Measurements from ENCODE around the gene ATP6V0A4.
"Not testable (repeated sequence)": the region's sequence is repeated elsewhere in the genome, so short reads cannot be mapped to it uniquely, and the experiment has no call there.

Gene ATP6V0A4

DNA sequence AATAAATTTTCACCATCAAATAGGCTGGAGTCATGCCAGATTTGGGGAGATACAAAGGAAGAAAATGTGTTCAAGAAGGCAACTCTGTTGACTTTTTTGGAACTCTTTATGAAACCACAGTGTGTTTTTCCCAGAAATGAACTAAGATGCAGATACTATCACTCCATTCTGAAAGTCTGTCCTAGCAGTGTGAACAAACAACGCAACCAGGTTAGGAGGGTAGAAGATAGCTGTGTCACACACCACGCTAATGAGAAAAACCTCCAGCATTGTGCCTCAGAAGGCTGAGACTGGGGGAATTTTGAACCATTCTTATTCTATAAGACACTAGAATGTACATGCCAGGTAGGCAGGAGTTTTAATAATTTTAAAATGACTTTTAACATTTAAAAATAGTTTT lies 15.9 kb upstream of the ATP6V0A4 start:
- no peak for DNase-seq (ENCODE audit: low read depth in 1 of 2, low spot score in 1 of 2)
- TF ChIP-seq CTCF (IDR thresholded peaks at IDR 0.05; ENCODE audit: insufficient read depth, low read length) (no peak), POLR2AphosphoS5 (IDR thresholded peaks at IDR 0.05; ENCODE audit: low read depth) (no peak), REST (IDR thresholded peaks at IDR 0.05; ENCODE audit: insufficient replicate concordance, low read depth) (no peak), SPI1 (IDR thresholded peaks at IDR 0.05; ENCODE audit: borderline replicate concordance, low read depth) (no peak), GABPA (IDR thresholded peaks at IDR 0.05; ENCODE audit: low read depth) (no peak)
- Histone ChIP-seq H3K4me3 (replicated peaks; ENCODE audit: insufficient read depth, low read length) (no peak overlapping the region), H3K27ac (replicated peaks) (no peak overlapping the region), H3K27me3 (ENCODE audit: insufficient read depth, poor library complexity, severe bottlenecking) (no peaks in the 10 kb centered on the region)

- H3K27me3 ChIP-seq (ENCODE audit: insufficient read depth, poor library complexity, severe bottlenecking); DNase-seq (ENCODE audit: low read depth in 1 of 2, low spot score in 1 of 2); H3K27ac ChIP-seq (replicated peaks); H3K4me3 ChIP-seq (replicated peaks; ENCODE audit: insufficient read depth, low read length): not testable (repeated sequence)
Observed at GRCh38 chr7:138811327-138811726, 13.3 kb upstream of the ATP6V0A4 start.

- Histone ChIP-seq H3K27me3 (ENCODE audit: insufficient read depth, poor library complexity, severe bottlenecking) (no peaks in the 10 kb centered on the region), H3K27ac (replicated peaks) (no peak overlapping the region), H3K4me3 (replicated peaks; ENCODE audit: insufficient read depth, low read length) (no peak overlapping the region)
- DNase-seq (ENCODE audit: low read depth in 1 of 2, low spot score in 1 of 2) = no peak
- TF ChIP-seq SPI1 (IDR thresholded peaks at IDR 0.05; ENCODE audit: borderline replicate concordance, low read depth) (no peak), REST (IDR thresholded peaks at IDR 0.05; ENCODE audit: insufficient replicate concordance, low read depth) (no peak), POLR2AphosphoS5 (IDR thresholded peaks at IDR 0.05; ENCODE audit: low read depth) (no peak), CTCF (IDR thresholded peaks at IDR 0.05; ENCODE audit: insufficient read depth, low read length) (no peak), GABPA (IDR thresholded peaks at IDR 0.05; ENCODE audit: low read depth) (no peak)
Observed at GRCh38 chr7:138809346-138809745, 11.3 kb upstream of the ATP6V0A4 start.

DNA sequence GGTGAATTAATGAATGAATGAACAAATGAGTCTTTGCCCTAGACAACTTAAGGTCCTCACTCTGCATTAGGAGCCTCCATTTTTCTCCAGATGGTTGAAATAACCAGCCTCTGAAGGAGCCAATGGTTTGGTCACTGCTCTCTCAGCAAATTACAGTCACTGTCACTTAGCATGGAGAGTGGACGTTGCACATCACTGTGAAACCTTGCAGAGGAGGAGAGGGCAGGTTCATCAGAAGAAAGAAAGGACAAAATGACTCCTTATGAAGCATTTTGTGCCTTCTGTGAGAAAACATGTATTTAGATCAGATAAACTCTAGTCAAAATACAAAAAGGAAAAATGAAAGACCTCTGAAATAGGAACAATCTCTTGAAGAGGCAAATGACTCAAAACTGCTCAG lies 6.6 kb upstream of the ATP6V0A4 start:
- Histone ChIP-seq H3K27me3 (ENCODE audit: insufficient read depth, poor library complexity, severe bottlenecking) (no peaks in the 10 kb centered on the region), H3K27ac (replicated peaks) (no peak overlapping the region), H3K4me3 (replicated peaks; ENCODE audit: insufficient read depth, low read length) (no peak overlapping the region)
- DNase-seq (ENCODE audit: low read depth in 1 of 2, low spot score in 1 of 2) = no peak
- TF ChIP-seq CTCF (IDR thresholded peaks at IDR 0.05; ENCODE audit: insufficient read depth, low read length) = no peak
- no peak for TF ChIP-seq POLR2AphosphoS5 (IDR thresholded peaks at IDR 0.05; ENCODE audit: low read depth)
- TF ChIP-seq SPI1 (IDR thresholded peaks at IDR 0.05; ENCODE audit: borderline replicate concordance, low read depth) = no peak
- TF ChIP-seq GABPA (IDR thresholded peaks at IDR 0.05; ENCODE audit: low read depth) = no peak
- no peak for TF ChIP-seq REST (IDR thresholded peaks at IDR 0.05; ENCODE audit: insufficient replicate concordance, low read depth)
